Hematopoietic multipotent progenitor cell treated with erythropoietin and hydrocortisone succinate and interleukin-3 and kit ligand, for 15 days (in vitro differentiated cells): ENCODE measurements around the gene HIP1R.
"Not testable (repeated sequence)": the region's sequence is repeated elsewhere in the genome, so short reads cannot be mapped to it uniquely, and the experiment has no call there.

ENCODE experiments used
- DNase-seq: peaks from one replicate; pipeline ENCODE4 v3.0.0-alpha.2; 2015; ENCODE audit warnings: low spot score

HIP1R gene

DNA sequence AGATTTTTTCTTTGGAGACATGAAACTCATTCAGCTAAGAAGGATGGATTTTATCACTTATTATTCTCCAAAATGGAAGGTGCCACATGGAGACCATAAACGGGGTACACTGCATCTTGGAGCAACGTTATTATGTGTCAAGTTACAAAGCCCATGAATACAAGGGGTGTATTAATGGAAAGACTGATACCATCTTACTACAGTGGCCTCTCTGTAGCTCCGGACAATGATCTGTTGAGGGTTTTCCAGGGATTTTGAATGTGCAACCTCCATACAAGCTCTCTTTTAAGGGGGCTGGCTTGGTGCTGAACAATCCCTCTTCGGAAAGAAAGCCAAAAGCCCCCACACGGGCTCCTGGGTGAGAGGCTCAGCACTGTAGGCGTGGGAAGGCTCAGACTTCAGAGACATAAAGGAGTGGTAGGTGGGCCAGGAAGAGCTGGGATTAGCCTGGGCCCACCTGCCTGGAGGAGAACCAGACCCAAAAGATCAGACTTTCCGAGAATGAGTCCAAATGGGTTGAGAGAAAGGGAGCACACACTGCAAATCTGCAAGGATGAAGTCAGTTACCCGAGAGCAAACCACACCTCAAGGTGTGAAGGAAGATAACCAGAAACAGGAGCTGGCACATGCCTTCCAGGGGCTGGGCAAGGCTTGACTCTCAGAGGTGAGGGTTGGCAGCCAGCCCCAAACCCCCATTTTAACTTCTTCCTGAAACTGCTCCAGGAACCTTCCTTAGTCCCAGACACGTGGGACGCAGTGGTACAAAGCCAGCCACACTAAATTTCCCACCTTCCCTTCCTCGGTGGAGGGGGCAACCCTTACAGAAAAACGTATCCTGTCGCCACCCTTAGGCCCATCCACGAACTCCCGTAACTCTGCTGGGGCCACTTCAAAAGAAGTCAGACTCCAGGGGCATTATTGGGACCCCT is 59.2 kb downstream of the HIP1R start:
- peak; percentile 72 for DNase-seq

GRCh38 chr12:122895320-122895703 is 60.1 kb downstream of the HIP1R start:
- DNase-seq = no peak

DNA sequence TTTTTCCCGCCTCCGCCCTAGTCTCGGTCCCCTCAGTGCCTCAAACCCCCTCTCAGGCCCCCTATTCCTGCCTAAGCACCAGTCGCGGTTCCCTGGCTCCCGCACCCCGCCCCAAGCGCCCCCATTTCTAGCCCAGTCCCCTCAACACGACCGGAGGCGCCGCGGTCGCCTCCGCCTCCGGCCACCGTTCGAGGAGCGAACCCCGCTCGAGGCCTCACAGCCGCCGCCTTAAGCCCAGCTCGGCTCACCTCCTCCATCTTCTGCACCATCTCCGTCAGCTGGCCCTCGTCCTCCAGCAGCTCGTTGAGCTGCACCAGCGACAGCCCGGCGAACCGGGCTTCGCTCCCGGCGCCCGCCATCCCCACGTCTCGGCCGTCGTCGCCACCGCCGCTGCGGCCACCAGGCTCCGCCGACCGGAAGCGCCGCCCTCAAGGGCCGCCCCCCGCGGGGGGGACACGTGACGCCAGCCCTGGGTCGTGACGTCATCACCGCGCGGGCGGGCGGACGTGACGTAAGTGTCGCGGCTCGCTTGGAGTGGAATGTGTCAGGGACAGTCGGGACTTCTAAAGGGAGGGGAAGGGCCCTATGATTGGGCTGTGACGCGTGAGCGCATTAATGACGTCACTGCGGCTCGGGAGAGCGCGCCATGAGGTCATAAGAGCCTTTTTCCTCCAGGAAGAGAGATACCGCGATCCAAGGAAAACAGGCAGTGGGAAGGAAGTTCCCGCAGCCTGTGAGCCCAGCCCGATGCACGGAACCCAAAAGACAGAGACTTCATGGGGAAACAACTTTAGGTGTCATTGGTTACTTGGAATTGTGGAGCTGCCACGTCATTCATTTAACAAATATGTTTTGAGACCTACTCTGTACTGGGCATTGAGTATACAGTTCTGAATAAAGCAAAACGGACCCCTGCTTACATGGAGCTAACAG is 60.7 kb downstream of the HIP1R start, which contains the start of gene VPS37B:
Gene VPS37B (minus strand): TSS at position 421 of the 933 bp plus-strand sequence. CDS start 62 bp downstream, at position 359.
- DNase-seq = peak; percentile 78

DNA sequence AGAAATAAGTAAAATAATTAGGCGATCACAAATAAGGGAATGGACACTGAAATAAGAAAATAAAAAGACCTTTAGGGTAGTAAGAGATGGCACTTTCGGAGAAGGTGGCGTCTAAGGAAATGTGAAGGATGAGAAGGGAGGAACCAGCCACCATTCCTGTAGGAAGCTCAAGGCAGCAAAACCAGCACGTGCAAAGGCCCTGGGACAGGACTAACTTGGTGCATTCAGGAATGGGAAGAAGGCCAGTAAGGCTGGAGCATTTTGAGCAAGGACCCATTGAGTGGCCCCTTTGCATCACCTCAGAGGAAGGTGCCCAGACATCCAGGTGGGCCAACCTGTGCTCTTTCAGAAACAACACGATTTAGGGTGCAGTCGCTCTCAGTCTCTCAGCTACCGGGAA is 61.4 kb downstream of the HIP1R start:
- no peak for DNase-seq

DNA sequence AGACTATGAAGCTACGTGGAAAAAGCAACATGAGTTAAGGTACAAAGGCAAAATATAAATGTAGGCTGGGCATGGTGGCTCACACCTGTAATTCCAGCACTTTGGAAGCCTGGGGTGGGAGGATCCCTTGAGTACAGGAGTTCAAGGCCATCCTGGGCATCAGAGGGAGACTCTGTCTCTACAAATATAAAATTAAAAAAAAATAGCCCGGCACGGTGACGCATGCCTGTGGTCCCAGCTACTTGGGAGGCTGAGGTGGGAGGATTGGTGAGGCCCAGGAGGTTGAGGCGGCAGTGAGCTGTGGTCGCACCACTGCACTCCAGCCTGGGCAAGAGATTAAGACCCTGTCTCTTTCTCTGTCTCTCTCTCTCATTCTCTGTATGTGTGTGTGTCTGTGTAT is 64.6 kb downstream of the HIP1R start:
- DNase-seq = no peak

DNA sequence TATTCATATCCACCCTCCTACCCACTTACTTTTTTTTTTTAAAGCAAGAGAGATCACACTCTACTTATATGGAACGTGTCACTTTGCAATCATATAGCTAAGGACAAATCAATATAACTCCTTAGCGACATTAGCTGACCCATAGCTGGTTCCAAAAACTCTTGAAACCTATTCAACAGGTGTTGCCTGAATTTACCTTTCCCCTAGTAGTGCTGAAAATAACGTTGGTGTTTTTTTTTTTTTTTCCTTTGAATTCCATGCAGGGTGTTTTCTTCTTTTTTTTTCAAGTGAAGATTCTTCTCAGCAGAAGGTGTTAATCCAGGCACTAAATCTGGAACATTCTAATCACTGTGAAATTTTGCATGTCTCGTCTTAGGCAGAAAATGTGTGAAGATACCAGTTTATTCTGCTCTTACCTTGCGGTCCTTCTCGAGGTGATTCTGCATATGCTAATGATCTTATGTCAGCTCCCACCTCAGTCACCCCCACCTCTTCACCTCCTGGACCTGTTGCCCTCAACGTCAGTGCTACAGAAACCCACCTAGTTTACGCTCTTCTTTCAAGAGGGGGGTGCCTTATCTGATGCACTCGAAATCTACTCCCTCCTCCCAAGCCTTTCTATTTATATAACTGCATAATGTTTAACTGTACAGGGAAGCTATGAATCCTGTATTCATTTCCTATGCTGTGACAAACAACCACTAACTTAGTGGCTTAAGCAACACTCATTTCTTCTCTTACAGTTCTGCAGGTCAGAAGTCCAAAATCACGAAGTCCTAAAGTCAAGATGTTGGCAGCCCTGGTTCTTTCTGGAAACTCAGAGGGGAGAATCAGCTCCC is 67.8 kb downstream of the HIP1R start:
- no peak for DNase-seq

DNA sequence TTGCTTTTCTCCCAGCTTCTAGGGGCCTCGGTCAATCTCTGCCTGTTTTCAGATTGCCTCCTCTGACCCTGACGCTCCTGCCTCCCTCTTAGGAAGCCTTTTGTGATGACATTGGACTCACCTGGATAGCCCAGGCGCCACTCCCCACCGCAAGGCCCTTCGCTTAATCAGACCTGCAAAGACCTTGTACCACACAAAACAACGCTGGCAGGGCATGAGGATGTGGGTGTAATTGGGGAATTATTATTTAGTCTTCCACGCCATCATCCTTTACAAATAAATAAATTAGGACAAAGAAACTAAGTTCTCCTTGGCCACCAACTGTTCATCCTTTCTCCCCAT is 68.4 kb downstream of the HIP1R start:
- no peak for DNase-seq

- not testable (repeated sequence) for DNase-seq
These were observed 70.0 kb downstream of the HIP1R start for GRCh38 chr12:122905258-122905657.

GRCh38 chr12:122908915-122909314 is 73.7 kb downstream of the HIP1R start:
- DNase-seq = no peak

DNA sequence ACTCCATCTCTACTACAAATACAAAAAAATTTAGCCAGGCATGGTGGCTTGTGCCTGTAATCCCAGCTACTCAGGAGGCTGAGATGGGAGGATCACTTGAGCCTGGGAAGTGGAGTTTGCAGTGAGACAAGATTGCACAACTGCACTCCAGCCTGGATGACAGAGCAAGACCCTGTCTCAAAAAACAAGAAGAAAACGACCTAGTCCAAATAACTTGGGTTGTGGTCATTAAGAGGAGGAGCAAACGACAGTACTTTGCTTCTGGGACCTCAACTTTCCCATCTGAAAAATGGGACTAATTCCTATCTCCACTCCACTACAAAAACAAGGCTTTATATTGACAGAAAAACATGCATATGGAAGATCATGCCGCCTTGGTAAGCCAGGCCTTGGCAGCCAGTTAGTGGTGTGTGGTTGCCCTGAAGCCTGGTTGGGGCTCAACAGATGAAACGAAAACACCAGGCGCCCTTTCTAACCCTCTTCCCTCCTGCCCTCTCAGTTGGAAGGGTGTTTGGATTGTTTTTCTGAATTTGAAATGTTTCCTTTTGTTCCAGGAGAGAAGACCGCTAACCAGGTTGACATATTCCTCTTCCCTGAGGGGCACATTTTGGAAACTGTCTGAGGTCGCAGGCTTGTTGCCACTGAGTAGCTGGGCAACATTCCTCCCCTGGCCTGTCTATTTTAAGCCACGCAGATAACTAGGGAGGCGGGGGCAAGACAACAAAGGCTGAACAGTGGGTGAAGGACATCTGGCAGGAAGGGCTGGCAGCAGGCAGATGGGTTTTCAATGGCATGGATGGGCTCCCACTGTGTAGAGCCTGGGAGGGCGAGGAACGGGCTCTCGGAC is 74.4 kb downstream of the HIP1R start:
- DNase-seq = no peak
